Uterus (tissue), 2 donors: ENCODE data around the gene HGFAC.

Source experiments
- CTCF ChIP-seq, 4 experiments: fragments of 200-600 bp in 2 of 4; fragments of 450-650 bp in 2 of 4; sonication (generic) in 2 of 4; IDR thresholded peaks; one replicate each; pipeline ENCODE4 v1.5.1; 2016 to 2019; ENCODE audit warnings: antibody characterized with exemption in 4 of 4, mild to moderate bottlenecking in 2 of 4, moderate library complexity in 1 of 4
- POLR2A ChIP-seq, 2 donors: fragments of 450-650 bp; IDR thresholded peaks; one replicate each; pipeline ENCODE4 v1.6.1; 2016; ENCODE audit warnings: antibody characterized with exemption in 2 of 2, mild to moderate bottlenecking in 1 of 2, moderate library complexity in 1 of 2

GRCh38 chr4:3405176-3405575 is 36.6 kb upstream of the HGFAC start:
- TF ChIP-seq POLR2A (IDR thresholded peaks at IDR 0.05) (no peak), CTCF (IDR thresholded peaks at IDR 0.05) (no peak)
